BJ (cell line): Measurements from ENCODE around the gene ADAMTS1. TPM values are rescaled to one million over a fixed set of nuclear protein-coding genes. Genes with fewer than 3 reads are reported as not detected.

ENCODE experiments used
- CTCF ChIA-PET: fragments of 350-600 bp; formaldehyde crosslinking; extraction: SDS; loops from one replicate; lab custom pipeline; 2021; ENCODE audit warnings: antibody characterized with exemption, inconsistent platforms; lab: Yijun Ruan, JAX
- POLR2A ChIA-PET: fragments of 300-600 bp; sonication (Branson Sonifier 250); formaldehyde crosslinking; extraction: SDS; loops from one replicate; lab custom pipeline; 2021; ENCODE audit warnings: antibody characterized with exemption; lab: Charles Lee
- DNase-seq: peaks from one replicate; pipeline ENCODE4 v3.0.0-alpha.2; 2011; ENCODE audit warnings: low read depth
- H3K27me3 ChIP-seq: 2 replicates; pipeline ENCODE4 v1.6.0; 2011; ENCODE audit warnings: low read length; ENCODE audit not compliant: control insufficient read depth, insufficient read depth
- H3K36me3 ChIP-seq: 2 replicates; pipeline ENCODE4 v1.5.1; 2011; ENCODE audit warnings: low read length; ENCODE audit not compliant: control insufficient read depth, insufficient read depth
- H3K4me3 ChIP-seq: 2 replicates; pipeline ENCODE4 v1.5.1; 2011; ENCODE audit warnings: low read depth, mild to moderate bottlenecking, control low read depth, low read length
- CTCF ChIP-seq: IDR thresholded peaks from 2 replicates; pipeline ENCODE4 v1.5.1; 2011; ENCODE audit warnings: low read depth, mild to moderate bottlenecking, control low read depth, inconsistent platforms, low read length, moderate library complexity; ENCODE audit not compliant: insufficient read depth
- polyA plus RNA-seq: library from polyadenylated mRNA; depleted of rRNA; stranded (reverse); fragments of >200 nt; gene quantifications from 2 replicates; pipeline ENCODE4 v1.2.3, GENCODE V29; 2011

ADAMTS1 gene
- polyA plus RNA-seq, 1 experiment = 1,081 TPM

GRCh38 chr21:26814386-26814785 lies 30.8 kb downstream of the ADAMTS1 start:
- POLR2A ChIA-PET = interaction anchor here (0.6 kb wide), 2 partner anchors 13 to 1080 kb away, joined by 3 to 5 read pairs; no protein-coding TSS in a partner anchor
- TF ChIP-seq CTCF = no peak
- CTCF ChIA-PET = interaction anchor here (2.2 to 3.1 kb wide), 3 partner anchors 13 to 19 kb away, joined by 6 to 28 read pairs (median 21); no protein-coding TSS in a partner anchor

GRCh38 chr21:26813426-26813998 lies 31.7 kb downstream of the ADAMTS1 start:
- ChIA-PET CTCF (interaction anchor here (3.0 kb wide), 1 partner anchor 20 kb away, joined by 21 read pairs; no protein-coding TSS in a partner anchor), POLR2A (interaction anchor here (0.6 kb wide), 2 partner anchors 12 to 1079 kb away, joined by 3 to 5 read pairs; no protein-coding TSS in a partner anchor)
- no peaks in the 10 kb centered on the region for H3K36me3 ChIP-seq
- H3K4me3 ChIP-seq = no peak overlapping the region
- no peak for DNase-seq
- no peak for TF ChIP-seq CTCF
- H3K27me3 ChIP-seq = no peaks in the 10 kb centered on the region

More at GRCh38 chr21:26814386-26814785, 30.8 kb downstream of the ADAMTS1 start:
- Histone ChIP-seq H3K4me3 (no peak overlapping the region), H3K36me3 (no peaks in the 10 kb centered on the region), H3K27me3 (no peaks in the 10 kb centered on the region)
- no peak for DNase-seq

- ChIA-PET POLR2A (no interaction called here), CTCF (no interaction called here)
- H3K36me3 ChIP-seq = no peaks in the 10 kb centered on the region
- no peak for TF ChIP-seq CTCF
- no peak overlapping the region for H3K4me3 ChIP-seq
- H3K27me3 ChIP-seq = no peaks in the 10 kb centered on the region
- no peak for DNase-seq
Observed at GRCh38 chr21:26812173-26812572, 33.0 kb downstream of the ADAMTS1 start.

GRCh38 chr21:26811482-26811881 lies 33.7 kb downstream of the ADAMTS1 start:
- no peak for TF ChIP-seq CTCF
- DNase-seq = no peak
- Histone ChIP-seq H3K36me3 (no peaks in the 10 kb centered on the region), H3K27me3 (no peaks in the 10 kb centered on the region), H3K4me3 (no peak overlapping the region)
- ChIA-PET CTCF (interaction anchor here (0.8 kb wide), 1 partner anchor 17 kb away, joined by 4 read pairs; no protein-coding TSS in a partner anchor), POLR2A (no interaction called here)

GRCh38 chr21:26810676-26811415 lies 34.4 kb downstream of the ADAMTS1 start:
- Histone ChIP-seq H3K4me3 (no peak overlapping the region), H3K36me3 (no peaks in the 10 kb centered on the region), H3K27me3 (no peaks in the 10 kb centered on the region)
- TF ChIP-seq CTCF = no peak
- ChIA-PET CTCF (interaction anchor here (0.8 kb wide), 1 partner anchor 16 kb away, joined by 4 read pairs; no protein-coding TSS in a partner anchor), POLR2A (no interaction called here)
- DNase-seq = no peak
